Gastroesophageal sphincter (tissue), 3 donors: ENCODE measurements around the gene PNPLA7.
"Not testable (repeated sequence)": the region's sequence is repeated elsewhere in the genome, so short reads cannot be mapped to it uniquely, and the experiment has no call there.

Experiments
- EP300 ChIP-seq: sonication (generic); formaldehyde crosslinking; IDR thresholded peaks from one replicate; pipeline ENCODE4 v1.6.1; 2017; ENCODE audit warnings: antibody characterized with exemption, mild to moderate bottlenecking
- POLR2A ChIP-seq, 2 donors: fragments of 450-650 bp; IDR thresholded peaks; one replicate each; pipeline ENCODE4 v1.6.1; 2017; ENCODE audit warnings: antibody characterized with exemption in 2 of 2, mild to moderate bottlenecking in 2 of 2, moderate library complexity in 1 of 2
- POLR2AphosphoS5 ChIP-seq: sonication (generic); formaldehyde crosslinking; IDR thresholded peaks from one replicate; pipeline ENCODE4 v1.6.1; 2017; ENCODE audit warnings: antibody characterized with exemption
- TF ChIP-seq, protein P1 (sequence below), 4 experiments: fragments of 200-600 bp in 2 of 4; fragments of 450-650 bp in 2 of 4; sonication (generic) in 1 of 4; IDR thresholded peaks; one replicate each; pipeline ENCODE4 v1.5.1; 2017 to 2019; ENCODE audit warnings: antibody characterized with exemption in 4 of 4, mild to moderate bottlenecking in 2 of 4, moderate library complexity in 2 of 4

DNA sequence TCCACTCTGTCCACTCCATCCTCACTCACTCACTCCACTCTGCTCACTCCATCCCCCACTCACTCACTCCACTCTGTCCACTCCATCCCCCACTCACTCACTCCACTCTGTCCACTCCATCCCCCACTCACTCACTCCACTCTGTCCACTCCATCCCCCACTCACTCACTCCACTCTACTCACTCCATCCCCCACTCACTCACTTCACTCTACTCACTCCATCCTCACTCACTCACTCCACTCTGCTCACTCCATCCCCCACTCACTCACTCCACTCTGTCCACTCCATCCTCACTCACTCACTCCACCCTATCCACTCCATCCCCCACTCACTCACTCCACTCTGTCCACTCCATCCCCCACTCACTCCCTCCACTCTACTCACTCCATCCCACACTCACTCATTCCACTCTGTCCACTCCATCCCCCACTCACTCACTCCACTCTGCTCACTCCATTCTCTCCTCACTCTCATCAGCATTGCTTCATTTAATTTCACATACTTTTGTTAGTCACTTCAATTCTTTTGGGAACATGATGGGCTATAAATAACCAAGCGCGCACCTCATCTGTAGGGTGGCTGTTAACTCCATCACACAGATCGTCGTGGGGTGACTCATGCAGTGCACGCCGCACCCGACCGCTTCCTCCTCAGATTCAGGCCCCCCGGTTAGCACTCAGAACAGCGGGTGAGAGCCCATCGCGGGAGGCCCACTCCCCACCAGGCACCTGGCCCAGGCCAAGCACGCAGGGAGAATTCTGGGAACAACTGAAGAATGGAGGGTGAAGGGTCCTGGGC lies 31.3 kb downstream of the PNPLA7 start:
- TF ChIP-seq, protein P1, sequence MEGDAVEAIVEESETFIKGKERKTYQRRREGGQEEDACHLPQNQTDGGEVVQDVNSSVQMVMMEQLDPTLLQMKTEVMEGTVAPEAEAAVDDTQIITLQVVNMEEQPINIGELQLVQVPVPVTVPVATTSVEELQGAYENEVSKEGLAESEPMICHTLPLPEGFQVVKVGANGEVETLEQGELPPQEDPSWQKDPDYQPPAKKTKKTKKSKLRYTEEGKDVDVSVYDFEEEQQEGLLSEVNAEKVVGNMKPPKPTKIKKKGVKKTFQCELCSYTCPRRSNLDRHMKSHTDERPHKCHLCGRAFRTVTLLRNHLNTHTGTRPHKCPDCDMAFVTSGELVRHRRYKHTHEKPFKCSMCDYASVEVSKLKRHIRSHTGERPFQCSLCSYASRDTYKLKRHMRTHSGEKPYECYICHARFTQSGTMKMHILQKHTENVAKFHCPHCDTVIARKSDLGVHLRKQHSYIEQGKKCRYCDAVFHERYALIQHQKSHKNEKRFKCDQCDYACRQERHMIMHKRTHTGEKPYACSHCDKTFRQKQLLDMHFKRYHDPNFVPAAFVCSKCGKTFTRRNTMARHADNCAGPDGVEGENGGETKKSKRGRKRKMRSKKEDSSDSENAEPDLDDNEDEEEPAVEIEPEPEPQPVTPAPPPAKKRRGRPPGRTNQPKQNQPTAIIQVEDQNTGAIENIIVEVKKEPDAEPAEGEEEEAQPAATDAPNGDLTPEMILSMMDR (IDR thresholded peaks at IDR 0.05): not testable (repeated sequence)
- TF ChIP-seq POLR2A (IDR thresholded peaks at IDR 0.05); EP300; POLR2AphosphoS5: not testable (repeated sequence)
